K562 (cell line): ENCODE data around the gene MITF. TPM values are rescaled to one million over a fixed set of nuclear protein-coding genes. Genes with fewer than 3 reads are reported as not detected.

Source experiments
- ATAC-seq: fragments of 200-7000 bp; cut with Tn5 transposase; 3 replicates; pipeline ENCODE4 v1.9.1; 2020; ENCODE audit warnings: moderate library complexity
- BruUV-seq: library from RNA; stranded (reverse); fragments of 400-500 nt; replicated peaks from 2 replicates; lab custom pipeline; 2021; lab: Mats Ljungman, UMichigan
- CTCF ChIA-PET: fragments of 300-600 bp; formaldehyde crosslinking; extraction: SDS; loops from one replicate; lab custom pipeline; 2021; ENCODE audit warnings: low intra/inter-chr PET ratio; lab: Yijun Ruan, JAX
- POLR2A ChIA-PET: fragments of 300-600, 350-650 bp; sonication (Branson Sonifier 250); formaldehyde crosslinking; extraction: SDS; loops from one replicate; lab custom pipeline; 2021; ENCODE audit warnings: antibody characterized with exemption, inconsistent platforms; lab: Yijun Ruan, JAX
- DNase-seq, 4 experiments: peaks; one replicate each; pipeline versions ENCODE4 v3.0.0 to v3.0.0-alpha.2; 2011 to 2018; ENCODE audit warnings: low spot score in 3 of 4, mixed read lengths in 3 of 4; ENCODE audit errors: extremely low read depth in 1 of 4
- FAIRE-seq: peaks from 2 replicates; lab custom pipeline; 2011; peaks lifted over from hg19 to GRCh38; lab: Jason Lieb, UNC
- H2AFZ ChIP-seq: 2 replicates; pipeline ENCODE4 v1.6.0; 2011; ENCODE audit warnings: low read depth, low read length, control low read depth, inconsistent platforms
- H3K27ac ChIP-seq: fragments of 200-600 bp; 3 replicates; pipeline ENCODE4 v1.8.0; 2011; ENCODE audit warnings: low read depth, mild to moderate bottlenecking, control low read depth, inconsistent platforms, low read length, moderate library complexity, mixed read lengths; ENCODE audit errors: extremely low read depth
- H3K27me3 ChIP-seq, 2 experiments: fragments of 300-600 bp in 1 of 2; 2 replicates in 1 of 2; 3 replicates in 1 of 2; pipeline versions ENCODE4 v1.6.0 to v1.8.0; 2011; ENCODE audit warnings: inconsistent platforms in 2 of 2, low read length in 2 of 2, mild to moderate bottlenecking in 1 of 2, mixed read lengths in 1 of 2, moderate library complexity in 1 of 2; ENCODE audit not compliant: control insufficient read depth in 2 of 2, insufficient read depth in 2 of 2
- H3K36me3 ChIP-seq: fragments of 300-600 bp; 3 replicates; pipeline ENCODE4 v1.8.0; 2011; ENCODE audit warnings: mild to moderate bottlenecking, low read length, inconsistent platforms; ENCODE audit not compliant: control insufficient read depth, insufficient read depth
- H3K4me1 ChIP-seq, 2 experiments: fragments of 200-600 bp in 1 of 2; replicated peaks in 1 of 2; 2 replicates in 1 of 2; 3 replicates in 1 of 2; pipeline versions ENCODE4 v1.5.1 to v1.8.0; 2011; ENCODE audit warnings: inconsistent platforms in 2 of 2, low read length in 2 of 2, mild to moderate bottlenecking in 1 of 2, mixed read lengths in 1 of 2, moderate library complexity in 1 of 2; ENCODE audit not compliant: control insufficient read depth in 2 of 2, insufficient read depth in 2 of 2
- H3K4me2 ChIP-seq: 2 replicates; pipeline ENCODE4 v1.6.1; 2011; ENCODE audit warnings: low read length, control low read depth, inconsistent platforms, mixed read lengths; ENCODE audit not compliant: insufficient read depth
- H3K4me3 ChIP-seq: fragments of 200-600 bp; sonication (generic), shearing (Covaris generic); 2 replicates; pipeline ENCODE4 v1.5.1; 2016; ENCODE audit warnings: control low read depth, inconsistent platforms
- H3K79me2 ChIP-seq: fragments of 200-600 bp; 3 replicates; pipeline ENCODE4 v1.8.0; 2011; ENCODE audit warnings: low read length, inconsistent platforms; ENCODE audit not compliant: control insufficient read depth, insufficient read depth
- H3K9ac ChIP-seq, 2 experiments: 2 replicates each; pipeline versions ENCODE4 v1.6.0 to v1.6.1; 2011; ENCODE audit warnings: low read depth in 2 of 2, low read length in 2 of 2, control low read depth in 1 of 2, inconsistent platforms in 1 of 2, mild to moderate bottlenecking in 1 of 2, mixed read lengths in 1 of 2; ENCODE audit not compliant: insufficient read depth in 1 of 2
- H3K9me1 ChIP-seq: one replicate; pipeline ENCODE4 v1.6.0; 2011; ENCODE audit warnings: inconsistent platforms, mild to moderate bottlenecking, low read length, moderate library complexity; ENCODE audit not compliant: control insufficient read depth, insufficient read depth
- H3K9me3 ChIP-seq: replicated peaks from 2 replicates; pipeline ENCODE4 v1.5.1; 2011; ENCODE audit warnings: low read depth, low read length, inconsistent platforms; ENCODE audit not compliant: control insufficient read depth, insufficient read depth
- H4K20me1 ChIP-seq: replicated peaks from 2 replicates; pipeline ENCODE4 v1.6.1; 2011; ENCODE audit warnings: low read length, inconsistent platforms, mixed read lengths; ENCODE audit not compliant: control insufficient read depth, insufficient read depth
- CBX5 ChIP-seq: IDR thresholded peaks from 2 replicates; pipeline ENCODE4 v1.6.1; 2014; ENCODE audit warnings: low read depth, borderline replicate concordance
- CCNT2 ChIP-seq: IDR thresholded peaks from 2 replicates; pipeline ENCODE4 v1.6.1; 2011; ENCODE audit warnings: borderline replicate concordance, low read depth, mild to moderate bottlenecking, moderate library complexity, mixed read lengths, low read length; ENCODE audit not compliant: insufficient read length; ENCODE audit errors: extremely low read depth
- CHD4 ChIP-seq: fragments of 200-600 bp; sonication (generic); IDR thresholded peaks from 3 replicates; pipeline ENCODE4 v1.6.1; 2012; ENCODE audit warnings: low read depth, mild to moderate bottlenecking, mixed read lengths, low read length, inconsistent platforms; ENCODE audit not compliant: insufficient read depth, insufficient replicate concordance, poor library complexity, severe bottlenecking
- CREB1 ChIP-seq, 2 experiments: sonication (generic) in 1 of 2; formaldehyde crosslinking in 1 of 2; IDR thresholded peaks; 2 replicates each; pipeline versions ENCODE4 v1.6.1 to v1.8.0; 2012 to 2022; ENCODE audit warnings: inconsistent platforms in 1 of 2, mild to moderate bottlenecking in 1 of 2, missing genetic modification reagents in 1 of 2, moderate library complexity in 1 of 2
- DMBX1 ChIP-seq: fragments of 250-450 bp; sonication (Bioruptor Pico); IDR thresholded peaks from 2 replicates; pipeline ENCODE4 v1.8.0; 2022; ENCODE audit warnings: inconsistent platforms, mild to moderate bottlenecking, moderate library complexity, borderline replicate concordance
- FOXA1 ChIP-seq: fragments of 450-650 bp; IDR thresholded peaks from 2 replicates; pipeline ENCODE4 v1.6.1; 2016; ENCODE audit warnings: mild to moderate bottlenecking, borderline replicate concordance
- FOXA3 ChIP-seq, 2 experiments: fragments of 450-650 bp in 1 of 2; sonication (generic) in 1 of 2; formaldehyde crosslinking; IDR thresholded peaks in 1 of 2; conservative IDR thresholded peaks in 1 of 2; 2 replicates each; pipeline versions ENCODE4 v1.4.0 to v1.8.0; 2020 to 2022; ENCODE audit warnings: mild to moderate bottlenecking in 2 of 2, missing genetic modification reagents in 1 of 2
- MTA3 ChIP-seq: fragments of 450-650 bp; formaldehyde crosslinking; IDR thresholded peaks from 2 replicates; pipeline ENCODE4 v1.6.1; 2017; ENCODE audit warnings: mild to moderate bottlenecking, borderline replicate concordance
- PHF21A ChIP-seq: fragments of 450-650 bp; IDR thresholded peaks from 2 replicates; pipeline ENCODE4 v1.6.1; 2017; ENCODE audit warnings: low read depth, borderline replicate concordance
- SP2 ChIP-seq: IDR thresholded peaks from 2 replicates; pipeline ENCODE4 v1.6.1; 2011; ENCODE audit warnings: mild to moderate bottlenecking, low read depth, low read length, moderate library complexity; ENCODE audit not compliant: poor library complexity, severe bottlenecking; ENCODE audit errors: extremely low read depth
- TGIF2 ChIP-seq: sonication (generic); formaldehyde crosslinking; IDR thresholded peaks from 2 replicates; pipeline ENCODE4 v1.8.1; 2022; ENCODE audit warnings: mild to moderate bottlenecking, missing genetic modification reagents, moderate library complexity
- ZC3H4 ChIP-seq: sonication (generic); formaldehyde crosslinking; IDR thresholded peaks from 2 replicates; pipeline ENCODE4 v1.9.0; 2021; ENCODE audit warnings: missing genetic modification reagents, borderline replicate concordance
- ZNF436 ChIP-seq: fragments of 250-450, 450-650 bp; sonication (Bioruptor Pico); formaldehyde crosslinking; IDR thresholded peaks from 2 replicates; pipeline ENCODE4 v1.7.0; 2020; ENCODE audit warnings: mild to moderate bottlenecking
- ZNF696 ChIP-seq: fragments of 250-450 bp; sonication (Bioruptor Pico); conservative IDR thresholded peaks from 2 replicates; pipeline ENCODE4 v1.4.0; 2020; ENCODE audit warnings: mild to moderate bottlenecking, moderate library complexity
- WGBS: fragments of 100-300 bp; shearing (Covaris generic); methylation state at CpG from one replicate; pipeline ENCODE4 v1.1.6; 2016; ENCODE audit warnings: low coverage, mixed read lengths; ENCODE audit not compliant: insufficient coverage; ENCODE audit errors: missing lambda C conversion rate; 5-methylcytosine and 5-hydroxymethylcytosine counted together
- in situ Hi-C: fragments of 300-500 bp; cut with MboI; formaldehyde crosslinking; loops from 4 replicates; pipeline ENCODE4 v1.15.0; 2018; ENCODE audit warnings: inconsistent platforms, mixed read lengths
- intact Hi-C: fragments of 100-400 bp; cut with micrococcal nuclease; formaldehyde crosslinking; loops from 2 replicates; pipeline ENCODE4 v1.14.2; 2022
- polyA plus RNA-seq, 8 experiments: library from polyadenylated mRNA; depleted of rRNA in 4 of 8; stranded (reverse) in 5 of 8; unstranded in 3 of 8; fragments of >200 nt; fragmentation: Nextera tagmentation in 2 of 8; fragmentation: Illumina TruSeq in 1 of 8; extraction: Ambion mirVana in 2 of 8; extraction: Trizol in 1 of 8; gene quantifications; 2 replicates each; pipeline versions ENCODE4 v1.2.1 to v1.2.3, GENCODE V29; 2011 to 2014; ENCODE audit warnings: inconsistent platforms in 1 of 8, missing spikeins in 1 of 8
- total RNA-seq, 7 experiments: library from RNA; depleted of rRNA in 6 of 7; stranded (reverse); fragments of >200 nt in 6 of 7; fragmentation: Illumina TruSeq in 2 of 7; extraction: Trizol in 2 of 7; gene quantifications; 2 replicates each; pipeline versions ENCODE4 v1.2.1 to v1.2.3, GENCODE V29; 2011 to 2021; ENCODE audit warnings: low replicate concordance in 1 of 7
- TF ChIP-seq, protein P1 (sequence below): sonication (generic); formaldehyde crosslinking; IDR thresholded peaks from 2 replicates; pipeline ENCODE4 v1.8.1; 2023; ENCODE audit warnings: mild to moderate bottlenecking, missing genetic modification reagents
- TF ChIP-seq, protein P2 (sequence below): fragments of 250-450 bp; sonication (Bioruptor Pico); IDR thresholded peaks from 2 replicates; pipeline ENCODE4 v1.8.0; 2022; ENCODE audit warnings: moderate library complexity, mild to moderate bottlenecking, inconsistent platforms
- TF ChIP-seq, protein P3 (sequence below): fragments of 250-450 bp; sonication (Bioruptor Pico); IDR thresholded peaks from 2 replicates; pipeline ENCODE4 v1.4.0; 2020; ENCODE audit warnings: mild to moderate bottlenecking, moderate library complexity

Gene MITF
- total and polyA plus RNA-seq, 9 of the 15 experiments (the other 6 are each of a cell fraction or from before 2014, with no cell fraction given), result 5.6 to 14.9 (median 11.1) TPM

- H3K9me3 ChIP-seq, result no peaks in the 10 kb centered on the region
- H3K27ac ChIP-seq, result no peak overlapping the region
- H3K4me3 ChIP-seq, result no peak overlapping the region
- no peaks in the 10 kb centered on the region for H3K9me1 ChIP-seq
- no TSS peak for BruUV-seq
- WGBS, result 60% methylated on average over 7 of the region's 8 CpGs
- H3K27me3 ChIP-seq, result no peaks in the 10 kb centered on the region
- TF ChIP-seq CREB1 (IDR thresholded peaks at IDR 0.05) (no peak), CREB1 (CRISPR knock-in tag; IDR thresholded peaks at IDR 0.05) (no peak), CHD4 (no peak), MTA3 (no peak), PHF21A (no peak), ZC3H4 (CRISPR knock-in tag) (no peak), SP2 (no peak), CBX5 (no peak), FOXA1 (no peak), ZNF696 (no peak), ZNF436 (CRISPR knock-in tag) (no peak), FOXA3 (CRISPR knock-in tag; conservative IDR thresholded peaks at IDR 0.05 in 1 of 2, IDR thresholded peaks at IDR 0.05 in 1 of 2) (no peak), DMBX1 (no peak), CCNT2 (no peak), TGIF2 (CRISPR knock-in tag) (no peak)
- TF ChIP-seq, protein P1, sequence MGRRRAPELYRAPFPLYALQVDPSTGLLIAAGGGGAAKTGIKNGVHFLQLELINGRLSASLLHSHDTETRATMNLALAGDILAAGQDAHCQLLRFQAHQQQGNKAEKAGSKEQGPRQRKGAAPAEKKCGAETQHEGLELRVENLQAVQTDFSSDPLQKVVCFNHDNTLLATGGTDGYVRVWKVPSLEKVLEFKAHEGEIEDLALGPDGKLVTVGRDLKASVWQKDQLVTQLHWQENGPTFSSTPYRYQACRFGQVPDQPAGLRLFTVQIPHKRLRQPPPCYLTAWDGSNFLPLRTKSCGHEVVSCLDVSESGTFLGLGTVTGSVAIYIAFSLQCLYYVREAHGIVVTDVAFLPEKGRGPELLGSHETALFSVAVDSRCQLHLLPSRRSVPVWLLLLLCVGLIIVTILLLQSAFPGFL (CRISPR knock-in tag), result no peak
- TF ChIP-seq, protein P2, sequence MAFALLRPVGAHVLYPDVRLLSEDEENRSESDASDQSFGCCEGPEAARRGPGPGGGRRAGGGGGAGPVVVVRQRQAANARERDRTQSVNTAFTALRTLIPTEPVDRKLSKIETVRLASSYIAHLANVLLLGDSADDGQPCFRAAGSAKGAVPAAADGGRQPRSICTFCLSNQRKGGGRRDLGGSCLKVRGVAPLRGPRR (CRISPR knock-in tag), result no peak
- TF ChIP-seq, protein P3, sequence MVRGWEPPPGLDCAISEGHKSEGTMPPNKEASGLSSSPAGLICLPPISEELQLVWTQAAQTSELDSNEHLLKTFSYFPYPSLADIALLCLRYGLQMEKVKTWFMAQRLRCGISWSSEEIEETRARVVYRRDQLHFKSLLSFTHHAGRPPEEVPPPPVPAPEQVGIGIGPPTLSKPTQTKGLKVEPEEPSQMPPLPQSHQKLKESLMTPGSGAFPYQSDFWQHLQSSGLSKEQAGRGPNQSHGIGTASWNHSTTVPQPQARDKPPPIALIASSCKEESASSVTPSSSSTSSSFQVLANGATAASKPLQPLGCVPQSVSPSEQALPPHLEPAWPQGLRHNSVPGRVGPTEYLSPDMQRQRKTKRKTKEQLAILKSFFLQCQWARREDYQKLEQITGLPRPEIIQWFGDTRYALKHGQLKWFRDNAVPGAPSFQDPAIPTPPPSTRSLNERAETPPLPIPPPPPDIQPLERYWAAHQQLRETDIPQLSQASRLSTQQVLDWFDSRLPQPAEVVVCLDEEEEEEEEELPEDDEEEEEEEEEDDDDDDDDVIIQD (CRISPR knock-in tag), result no peak
- no peaks in the 10 kb centered on the region for H3K79me2 ChIP-seq
- no peaks in the 10 kb centered on the region for H3K4me1 ChIP-seq
- DNase-seq (no peak), FAIRE-seq (no peak), ATAC-seq (no peak)
- CTCF ChIA-PET, result no interaction called here
- H2AFZ ChIP-seq, result no peak overlapping the region
- H3K4me2 ChIP-seq, result no peak overlapping the region
- POLR2A ChIA-PET, result no interaction called here
- intact Hi-C loops, result no loop called here
- H4K20me1 ChIP-seq, result no peaks in the 10 kb centered on the region
- no peak overlapping the region for H3K9ac ChIP-seq
- no peaks in the 10 kb centered on the region for H3K36me3 ChIP-seq
- in situ Hi-C loops, result loop anchor here (25.0 kb wide), 1 partner anchor 764 kb away; no protein-coding TSS in a partner anchor
These were observed 187.1 kb downstream of the MITF start for GRCh38 chr3:69926385-69926784.
